HG02938 (cell line): ENCODE data around the gene CNNM1.

Source experiments
- ATAC-seq: cut with Tn5 transposase; IDR thresholded peaks from one replicate; pipeline ENCODE4 v1.9.1; 2021; ENCODE audit warnings: mild to moderate bottlenecking, moderate library complexity; ENCODE audit not compliant: unreplicated experiment

The CNNM1 gene

GRCh38 chr10:99370993-99371392, 41.8 kb downstream of the CNNM1 start:
- peak; percentile 82 for ATAC-seq

DNA sequence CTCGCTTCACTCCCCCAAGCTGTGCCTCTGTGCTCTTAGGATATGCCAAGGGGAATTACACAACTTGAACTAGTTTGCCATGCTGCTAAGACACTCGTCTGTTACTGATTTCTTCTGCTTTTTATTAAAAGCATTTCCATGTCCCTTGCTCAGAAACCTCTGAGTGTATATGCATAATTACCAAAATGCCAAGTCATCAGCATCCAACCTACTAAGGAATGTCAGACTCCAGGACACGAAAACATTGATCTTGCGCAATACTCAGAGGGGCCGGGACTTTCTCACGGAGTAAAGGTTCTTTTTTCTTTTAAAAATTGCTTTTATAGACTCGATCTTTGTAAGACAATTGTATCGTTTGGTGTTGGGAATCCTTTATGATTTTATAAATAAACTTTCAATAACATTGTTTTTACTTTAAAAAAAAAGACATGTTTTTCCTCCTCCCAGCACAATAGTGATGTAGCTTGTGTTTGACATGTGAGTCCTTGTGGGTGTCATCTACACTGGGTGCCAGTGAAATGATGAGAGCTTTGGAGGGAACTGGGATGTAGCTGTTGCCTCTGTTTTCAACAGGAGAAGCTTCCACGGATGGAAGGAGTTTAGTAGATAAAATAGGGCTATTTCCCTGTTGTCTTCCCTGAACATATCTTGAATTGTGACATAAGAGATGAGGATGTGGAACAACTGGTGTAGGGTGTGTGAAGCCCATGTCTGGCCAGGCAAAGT, 43.6 kb downstream of the CNNM1 start:
- no peak for ATAC-seq

GRCh38 chr10:99374526-99374925, 45.4 kb downstream of the CNNM1 start:
- ATAC-seq: no peak

DNA sequence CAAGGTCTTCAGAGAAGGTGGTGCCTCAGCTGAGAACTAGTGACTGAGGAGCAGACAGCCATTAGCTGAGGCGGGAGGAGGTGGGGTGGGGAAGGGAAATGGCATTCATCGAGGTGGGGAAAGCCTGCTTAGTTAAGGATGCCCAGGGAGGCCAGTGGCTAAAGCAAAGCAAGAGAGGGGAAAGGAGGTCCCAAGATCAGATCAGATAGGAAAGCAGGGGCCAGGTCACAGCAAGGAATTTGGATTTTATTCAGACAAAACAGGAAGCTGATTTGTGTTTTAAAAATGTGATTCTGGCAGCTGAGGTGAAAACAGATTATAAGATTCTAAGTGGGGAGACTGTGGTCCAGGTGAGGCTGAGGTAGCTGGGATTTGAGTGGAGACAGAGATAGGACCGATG, 45.8 kb downstream of the CNNM1 start:
- ATAC-seq: no peak

DNA sequence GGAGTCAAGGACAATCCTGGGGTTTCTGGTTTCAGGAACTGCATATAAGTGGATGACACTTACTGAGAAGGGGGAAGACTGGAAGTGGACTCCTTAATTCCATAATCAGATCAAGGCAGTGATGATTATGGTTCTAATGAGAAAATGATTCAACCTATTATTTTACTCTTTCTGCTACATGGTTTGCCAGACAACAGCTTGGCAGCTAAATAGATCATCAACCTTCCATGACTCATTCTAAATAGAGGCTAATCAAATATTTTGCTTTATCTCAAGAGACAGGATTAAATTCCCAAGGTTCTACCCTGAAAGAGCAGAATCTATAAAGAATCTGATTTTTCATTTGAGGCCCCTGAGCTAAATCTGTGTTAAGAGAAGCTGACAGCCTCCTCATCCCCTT, 46.3 kb downstream of the CNNM1 start:
- ATAC-seq: no peak

GRCh38 chr10:99382176-99382575, 53.0 kb downstream of the CNNM1 start:
- ATAC-seq: no peak

DNA sequence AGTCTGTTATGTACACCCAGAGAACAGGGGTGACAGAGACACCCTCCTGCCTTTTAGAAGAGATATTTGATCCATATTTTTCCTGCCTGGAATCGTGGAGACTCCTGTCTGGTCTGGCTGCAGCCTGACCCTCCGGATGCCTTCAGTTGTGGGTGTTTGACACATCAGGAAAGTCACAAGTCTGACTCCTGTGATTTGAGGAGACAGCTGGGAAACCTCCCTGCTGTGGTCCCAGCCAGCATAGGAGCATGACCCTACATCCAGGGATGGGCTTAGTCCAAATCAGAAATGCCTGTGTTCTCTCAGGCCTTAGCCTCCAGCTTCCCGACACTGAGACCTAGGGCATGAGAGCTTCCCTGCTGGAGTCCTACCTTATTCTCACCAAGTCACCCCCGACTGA, 57.9 kb downstream of the CNNM1 start:
- no peak for ATAC-seq

DNA sequence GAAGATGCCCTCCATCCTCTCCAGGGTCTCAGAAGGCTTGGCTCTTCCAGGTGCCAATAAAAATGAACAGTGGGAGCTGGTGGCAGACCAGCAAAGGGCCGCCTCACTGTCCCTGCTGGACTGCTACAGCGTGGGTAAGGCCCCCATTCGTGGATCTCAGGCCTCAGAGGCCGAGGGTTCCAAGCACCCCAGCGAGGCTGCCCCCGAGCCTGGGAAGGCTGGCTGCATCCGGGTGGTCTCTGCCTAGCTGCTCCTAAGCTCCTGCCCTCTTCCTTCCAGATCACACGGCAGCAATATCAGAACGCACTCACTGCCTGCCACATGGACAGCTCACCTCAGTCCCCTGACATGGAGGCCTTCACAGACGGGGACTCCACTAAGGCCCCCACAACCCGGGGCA, 58.4 kb downstream of the CNNM1 start:
- no peak for ATAC-seq

DNA sequence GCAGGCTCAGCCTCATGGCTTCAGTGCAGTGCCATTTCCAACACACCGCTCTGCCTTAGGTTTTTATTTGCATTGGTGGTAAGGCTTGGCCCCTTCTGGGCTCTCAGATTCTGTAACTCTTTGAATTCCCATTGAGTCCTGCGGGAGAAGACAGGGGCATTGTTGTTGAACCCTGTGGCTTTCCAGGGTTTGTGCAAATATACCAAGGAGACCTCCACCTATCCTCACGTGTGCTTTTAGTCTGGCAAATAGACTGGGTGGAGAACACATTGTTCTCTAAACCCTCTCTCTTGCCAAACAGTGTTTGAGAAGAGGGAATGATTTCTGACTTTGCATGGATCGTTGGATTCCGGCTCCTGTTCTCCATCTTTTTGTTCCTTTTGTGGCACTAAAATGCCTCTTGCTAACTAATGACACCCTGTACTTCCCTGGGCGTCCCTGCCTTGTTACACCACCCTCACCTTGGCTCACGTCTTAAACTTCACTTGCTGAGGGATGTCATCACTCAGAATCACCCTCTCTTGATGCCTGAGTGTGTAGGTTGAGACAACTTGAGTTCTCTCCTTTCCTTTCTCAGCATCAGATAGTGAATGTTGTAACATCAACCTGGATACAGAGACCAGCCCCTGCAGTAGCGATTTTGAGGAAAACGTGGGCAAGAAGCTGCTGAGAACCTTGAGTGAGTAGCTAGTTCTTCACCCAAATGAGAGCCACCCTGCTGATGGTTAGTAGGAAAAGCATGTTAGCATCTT, 60.7 kb downstream of the CNNM1 start:
- ATAC-seq: no peak

- no peak for ATAC-seq
These were observed 62.2 kb downstream of the CNNM1 start for GRCh38 chr10:99391346-99391745.

- no peak for ATAC-seq
These were observed 63.9 kb downstream of the CNNM1 start for GRCh38 chr10:99393036-99393435.

- no peak for ATAC-seq
These were observed 64.5 kb downstream of the CNNM1 start for GRCh38 chr10:99393683-99394082.

- no peak for ATAC-seq
These were observed 65.1 kb downstream of the CNNM1 start for GRCh38 chr10:99394256-99394655.

DNA sequence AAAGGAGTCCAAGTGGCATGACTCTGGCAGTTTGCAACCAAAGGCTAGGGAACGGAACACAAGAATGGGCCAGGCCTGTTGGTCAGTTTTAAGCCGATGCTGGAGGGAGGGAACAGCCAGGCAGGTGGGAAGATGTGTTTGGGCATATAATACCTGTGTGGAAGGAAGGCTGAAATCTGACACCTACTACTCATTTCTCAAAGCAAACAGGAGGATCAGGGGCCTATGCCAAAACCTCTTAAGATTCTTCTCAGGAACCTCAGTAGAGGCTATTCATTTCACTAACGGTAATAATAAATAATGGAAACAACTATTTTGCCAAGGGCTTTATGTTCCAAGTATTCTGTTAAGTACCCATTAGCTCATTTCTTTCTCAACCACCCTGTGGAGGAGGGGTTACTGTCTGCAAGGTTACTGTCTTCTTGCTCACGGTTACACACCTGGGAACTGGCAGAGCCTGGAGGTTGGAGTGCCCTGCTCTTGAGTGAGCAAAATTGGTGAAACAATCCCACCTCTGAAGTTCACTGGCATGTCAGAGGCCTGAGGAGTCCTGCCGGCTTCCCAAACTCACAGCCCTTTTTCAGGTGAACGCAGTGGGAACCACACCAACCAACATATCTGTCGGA, 65.7 kb downstream of the CNNM1 start:
- no peak for ATAC-seq

GRCh38 chr10:99395750-99396445, 66.7 kb downstream of the CNNM1 start:
- ATAC-seq: no peak

GRCh38 chr10:99396471-99396870, 67.3 kb downstream of the CNNM1 start:
- no peak for ATAC-seq

- no peak for ATAC-seq
These were observed 70.5 kb downstream of the CNNM1 start for GRCh38 chr10:99399664-99400063.

DNA sequence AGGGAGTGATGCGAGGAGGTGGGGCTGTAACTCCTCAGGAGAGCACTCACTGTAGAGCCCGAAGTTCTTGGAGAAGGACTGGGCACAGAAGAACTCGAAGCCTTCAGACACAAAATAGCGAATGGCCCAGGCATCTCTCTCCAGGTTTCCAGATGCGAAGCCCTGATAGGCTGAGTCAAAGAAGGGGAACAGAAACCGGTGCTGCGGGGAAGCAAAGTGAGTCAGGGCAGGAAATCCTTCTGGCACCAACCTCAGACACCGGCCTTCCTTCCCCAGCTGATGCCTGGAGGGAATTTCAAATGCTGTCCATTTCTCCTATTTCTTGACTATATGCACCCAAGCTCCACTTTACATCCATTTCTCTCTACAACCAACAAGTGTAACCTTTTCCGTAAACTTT, 74.5 kb downstream of the CNNM1 start:
- ATAC-seq: no peak

- no peak for ATAC-seq
These were observed 77.0 kb downstream of the CNNM1 start for GRCh38 chr10:99406149-99406548.

DNA sequence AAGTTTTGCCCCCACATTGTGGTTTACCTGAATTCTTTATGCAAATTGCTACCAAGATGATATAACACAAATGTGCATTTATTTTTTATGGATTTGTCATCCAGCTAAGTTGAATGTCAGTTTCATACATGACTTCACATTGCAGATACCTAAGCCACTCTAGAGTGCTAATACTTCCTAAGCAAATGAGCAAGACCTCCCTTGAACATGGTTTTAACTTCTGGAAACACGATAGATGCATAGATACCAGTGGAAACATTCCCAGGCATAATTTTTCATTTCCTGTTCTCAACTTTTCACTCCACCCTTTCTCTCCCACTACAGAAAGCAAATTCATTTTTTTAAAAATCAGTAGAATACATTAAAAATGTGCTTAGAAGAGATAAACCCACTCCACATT, 81.0 kb downstream of the CNNM1 start:
- ATAC-seq: no peak

- no peak for ATAC-seq
These were observed 81.7 kb downstream of the CNNM1 start for GRCh38 chr10:99410876-99411275.
